ENCODE measurements around the gene PPP1R15A. TPM values are rescaled to one million over a fixed set of nuclear protein-coding genes. Genes with fewer than 3 reads are reported as not detected.
A peak's percentile ranks its signal among the peaks of the same experiment; 100 is the strongest.
"Not testable (repeated sequence)": the region's sequence is repeated elsewhere in the genome, so short reads cannot be mapped to it uniquely, and the experiment has no call there.

Gene PPP1R15A
- total RNA-seq, 1 donor from 2014 or later = 58.4 TPM

DNA sequence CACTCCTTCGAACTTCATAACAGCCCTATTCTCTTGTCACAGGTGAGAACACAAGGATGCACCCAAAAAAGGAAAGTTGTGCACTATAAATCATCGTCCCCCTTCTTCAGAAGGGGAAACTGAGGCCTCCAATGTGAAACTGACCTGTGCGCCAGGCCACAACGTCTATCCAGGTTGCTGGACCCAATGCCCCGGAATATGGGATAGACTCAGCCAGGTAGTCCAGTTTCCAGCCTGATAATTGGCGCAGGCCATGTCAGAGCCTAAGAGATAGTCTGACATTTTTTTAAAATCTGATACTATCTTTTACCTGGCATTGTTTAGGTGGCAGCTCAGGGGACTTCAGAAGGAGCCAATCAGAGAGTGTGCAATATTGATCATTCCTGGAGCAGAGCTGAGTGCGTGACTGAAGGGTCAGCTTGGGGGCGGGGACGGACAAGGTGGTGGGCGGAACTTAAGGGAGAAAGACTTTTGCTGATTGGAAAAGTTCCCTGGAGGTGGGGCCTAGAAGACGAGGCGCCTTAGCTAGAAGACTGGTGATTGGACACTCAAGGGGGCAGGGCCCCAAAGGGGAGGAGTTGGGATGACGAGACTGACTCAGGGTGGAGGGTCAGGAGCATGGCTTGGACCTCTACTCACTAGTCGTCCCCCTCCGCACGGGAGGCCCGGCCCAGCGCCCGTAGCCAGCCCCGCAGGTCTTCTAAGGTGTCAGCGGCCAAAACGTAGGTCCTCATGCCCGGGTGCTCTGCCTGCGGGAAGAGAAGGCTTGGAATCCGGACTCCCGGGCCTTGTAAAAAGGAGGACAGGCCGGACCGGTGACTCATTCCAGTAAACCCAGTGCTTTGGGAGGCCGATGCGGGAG is 12.3 kb upstream of the PPP1R15A start:
- DNase-seq = no peak

- no peak for DNase-seq
These were observed 10.9 kb upstream of the PPP1R15A start for GRCh38 chr19:48861313-48861712.

- DNase-seq = no peak
These were observed 9.4 kb upstream of the PPP1R15A start for GRCh38 chr19:48862827-48863226.

GRCh38 chr19:48866692-48867091 is 5.5 kb upstream of the PPP1R15A start:
- DNase-seq = no peak

- peak; percentile 69 for DNase-seq
These were observed 5.0 kb upstream of the PPP1R15A start for GRCh38 chr19:48867123-48867745.

DNA sequence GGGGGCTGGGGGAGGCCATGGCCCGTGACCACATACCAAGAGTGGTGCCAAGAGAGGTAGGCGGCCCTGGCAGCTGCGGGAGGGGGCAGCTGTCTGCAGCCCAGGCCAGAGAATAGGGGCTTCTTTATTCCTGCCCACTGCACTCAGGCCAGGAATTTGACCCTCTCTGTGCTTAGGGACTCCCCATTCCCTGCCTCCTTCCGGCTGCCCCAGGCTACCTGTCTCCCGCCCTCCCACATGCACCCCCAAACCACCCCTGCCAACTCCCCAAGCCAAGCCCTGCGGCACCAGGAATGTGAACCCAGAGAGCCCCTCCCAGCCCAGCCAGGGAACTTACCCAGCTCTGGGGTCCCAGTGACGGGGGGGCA is 4.5 kb upstream of the PPP1R15A start:
- DNase-seq = no peak

GRCh38 chr19:48868114-48868886 is 3.9 kb upstream of the PPP1R15A start, which contains the start of gene PLEKHA4:
TSS of gene PLEKHA4 (minus strand) at chr19:48868617. CDS start at chr19:48867620, 997 bp downstream.
- no peak for DNase-seq

DNA sequence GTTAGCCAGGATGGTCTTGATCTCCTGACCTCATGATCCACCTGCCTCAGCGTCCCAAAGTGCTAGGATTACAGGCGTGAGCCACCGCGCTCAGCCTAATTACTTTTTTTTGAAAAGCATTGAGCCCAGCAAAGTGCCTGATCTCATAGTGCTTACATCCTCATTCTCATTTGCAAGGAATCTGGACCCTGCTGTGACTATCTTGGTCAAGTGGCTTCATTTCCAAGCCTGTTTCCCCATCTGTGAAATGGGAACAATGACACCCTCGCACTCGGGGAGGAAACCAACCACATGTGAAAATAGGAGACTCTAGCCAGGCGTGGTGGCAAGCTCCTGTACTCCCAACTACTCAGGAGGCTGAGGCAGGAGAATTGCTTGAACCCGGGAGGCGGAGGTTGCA is 2.2 kb upstream of the PPP1R15A start:
- no peak for DNase-seq

GRCh38 chr19:48871471-48872181 is 595 bp upstream of the PPP1R15A start:
- DNase-seq = not testable (repeated sequence)

DNA sequence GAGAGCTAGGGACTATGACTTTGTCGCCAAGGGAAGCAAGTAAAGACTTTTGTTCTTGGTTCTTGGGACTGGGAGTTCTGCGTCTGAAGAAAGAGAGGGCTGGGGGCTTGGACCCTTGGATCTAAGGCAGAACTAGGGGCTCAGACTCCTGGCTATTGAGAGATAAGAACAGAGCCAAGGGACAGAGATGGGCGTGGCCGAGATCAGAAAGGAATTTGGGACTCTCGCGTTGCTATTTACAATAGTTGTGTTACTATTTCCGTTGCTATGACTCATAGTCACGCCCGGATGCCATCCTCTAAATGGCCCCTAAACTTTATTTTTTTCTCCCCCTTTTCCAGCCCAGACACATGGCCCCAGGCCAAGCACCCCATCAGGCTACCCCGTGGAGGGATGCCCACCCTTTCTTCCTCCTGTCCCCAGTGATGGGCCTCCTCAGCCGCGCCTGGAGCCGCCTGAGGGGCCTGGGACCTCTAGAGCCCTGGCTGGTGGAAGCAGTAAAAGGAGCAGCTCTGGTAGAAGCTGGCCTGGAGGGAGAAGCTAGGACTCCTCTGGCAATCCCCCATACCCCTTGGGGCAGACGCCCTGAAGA is 759 bp downstream of the PPP1R15A start:
- DNase-seq = peak; percentile 94

DNA sequence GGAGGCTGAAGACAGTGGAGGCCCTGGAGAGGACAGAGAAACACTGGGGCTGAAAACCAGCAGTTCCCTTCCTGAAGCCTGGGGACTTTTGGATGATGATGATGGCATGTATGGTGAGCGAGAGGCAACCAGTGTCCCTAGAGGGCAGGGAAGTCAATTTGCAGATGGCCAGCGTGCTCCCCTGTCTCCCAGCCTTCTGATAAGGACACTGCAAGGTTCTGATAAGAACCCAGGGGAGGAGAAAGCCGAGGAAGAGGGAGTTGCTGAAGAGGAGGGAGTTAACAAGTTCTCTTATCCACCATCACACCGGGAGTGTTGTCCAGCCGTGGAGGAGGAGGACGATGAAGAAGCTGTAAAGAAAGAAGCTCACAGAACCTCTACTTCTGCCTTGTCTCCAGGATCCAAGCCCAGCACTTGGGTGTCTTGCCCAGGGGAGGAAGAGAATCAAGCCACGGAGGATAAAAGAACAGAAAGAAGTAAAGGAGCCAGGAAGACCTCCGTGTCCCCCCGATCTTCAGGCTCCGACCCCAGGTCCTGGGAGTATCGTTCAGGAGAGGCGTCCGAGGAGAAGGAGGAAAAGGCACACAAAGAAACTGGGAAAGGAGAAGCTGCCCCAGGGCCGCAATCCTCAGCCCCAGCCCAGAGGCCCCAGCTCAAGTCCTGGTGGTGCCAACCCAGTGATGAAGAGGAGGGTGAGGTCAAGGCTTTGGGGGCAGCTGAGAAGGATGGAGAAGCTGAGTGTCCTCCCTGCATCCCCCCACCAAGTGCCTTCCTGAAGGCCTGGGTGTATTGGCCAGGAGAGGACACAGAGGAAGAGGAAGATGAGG is 1.5 kb downstream of the PPP1R15A start:
- DNase-seq = peak; percentile 35

- DNase-seq = no peak
These were observed 2.3 kb downstream of the PPP1R15A start for GRCh38 chr19:48874303-48875135.

- DNase-seq = not testable (repeated sequence)
These were observed 4.1 kb downstream of the PPP1R15A start for GRCh38 chr19:48876043-48876981.

DNA sequence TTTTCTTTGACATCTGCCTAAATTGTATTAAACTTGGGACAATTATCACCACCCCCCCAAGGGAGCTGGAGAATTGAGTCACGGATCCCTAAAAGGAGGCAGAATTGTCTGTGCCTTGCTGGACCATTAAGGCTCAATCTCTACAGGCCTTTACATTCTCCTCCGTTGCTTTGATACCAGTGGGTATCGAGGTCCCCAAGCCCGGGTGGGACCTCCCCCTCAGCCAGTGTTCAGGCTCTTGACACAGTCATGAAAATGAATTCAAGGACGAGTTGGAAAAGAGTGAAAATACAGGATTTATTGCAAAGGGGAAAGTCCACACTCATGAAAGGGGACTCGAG is 5.6 kb downstream of the PPP1R15A start:
- DNase-seq = no peak

DNA sequence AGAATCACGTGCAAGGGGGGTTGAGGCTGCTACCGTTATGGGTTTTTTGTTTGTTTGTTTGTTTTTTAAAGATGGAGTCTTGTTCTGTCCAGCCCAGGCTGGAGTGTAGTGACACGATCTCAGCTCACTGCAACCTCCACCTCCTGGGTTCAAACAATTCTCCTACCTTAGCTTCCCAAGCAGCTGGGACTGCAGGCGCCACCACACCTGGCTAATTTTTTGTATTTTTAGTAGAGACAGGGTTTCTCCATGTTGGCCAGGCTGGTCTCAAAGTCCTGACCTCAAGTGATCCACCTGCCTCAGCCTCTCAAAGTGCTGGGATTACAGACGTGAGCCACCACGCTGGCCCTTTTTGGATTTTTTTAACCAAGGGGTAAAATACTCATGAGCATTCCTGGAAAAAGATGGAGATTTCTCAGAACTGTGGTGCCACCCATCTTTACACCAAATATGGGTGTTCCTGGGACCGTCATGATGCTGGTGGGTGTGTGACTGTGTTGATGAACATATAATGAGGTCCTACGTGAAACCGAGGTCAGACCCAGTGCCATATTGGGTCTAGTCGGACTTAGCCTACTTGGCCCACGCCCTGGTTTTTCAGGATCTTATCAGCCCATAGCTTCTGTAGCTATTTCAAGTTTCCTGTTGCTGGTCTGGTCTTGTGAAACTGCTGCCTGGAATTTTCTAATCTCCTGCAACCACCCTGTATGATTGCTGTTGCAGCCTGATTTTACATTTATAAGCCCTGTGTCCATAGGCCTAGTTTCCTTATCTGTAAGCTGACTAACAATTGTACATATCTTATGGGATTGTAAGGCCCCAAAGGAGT is 6.2 kb downstream of the PPP1R15A start:
- no peak for DNase-seq

DNA sequence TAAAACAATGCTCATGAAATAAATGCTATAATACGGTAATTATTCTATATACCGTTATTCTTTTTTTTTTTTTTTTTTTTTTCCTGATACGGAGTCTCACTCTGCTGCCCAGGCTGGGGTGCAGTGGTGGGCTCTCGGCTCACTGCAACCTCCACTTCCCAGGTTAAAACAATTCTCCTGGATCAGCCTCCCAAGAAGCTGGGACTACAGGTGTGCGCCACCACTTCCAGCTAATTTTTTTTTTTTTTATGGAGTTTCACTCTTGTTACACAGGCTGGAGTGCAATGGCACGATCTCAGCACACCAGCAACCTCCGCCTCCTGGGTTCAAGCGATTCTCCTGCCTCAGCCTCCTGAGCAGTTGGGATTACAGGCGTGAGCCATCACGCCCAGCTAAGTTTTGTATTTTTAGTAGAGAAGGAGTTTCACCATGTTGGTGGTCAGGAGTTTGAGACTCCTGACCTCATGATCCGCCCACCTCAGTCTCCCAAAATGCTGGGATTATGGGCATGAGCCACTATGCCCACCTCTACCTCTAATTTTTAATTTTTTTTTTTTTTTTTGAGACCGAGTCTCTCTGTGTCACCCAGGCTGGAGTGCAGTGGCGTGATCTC is 6.9 kb downstream of the PPP1R15A start:
- DNase-seq = no peak

- DNase-seq = not testable (repeated sequence)
These were observed 7.5 kb downstream of the PPP1R15A start for GRCh38 chr19:48879696-48880095.
